GM19455 (cell line): ENCODE data around the gene SCGB1C1.

Experiments
- ATAC-seq: cut with Tn5 transposase; IDR thresholded peaks from one replicate; pipeline ENCODE4 v1.9.1; 2021; ENCODE audit not compliant: unreplicated experiment

Gene SCGB1C1

GRCh38 chr11:240315-240714, 47.4 kb downstream of the SCGB1C1 start:
- ATAC-seq = no peak

- no peak for ATAC-seq
Observed at GRCh38 chr11:241634-242033, 48.8 kb downstream of the SCGB1C1 start.
